GM18861 (cell line): ENCODE data around the gene TRABD2B.

Source experiments
- ATAC-seq: cut with Tn5 transposase; IDR thresholded peaks from one replicate; pipeline ENCODE4 v1.9.1; 2021; ENCODE audit not compliant: unreplicated experiment

Gene TRABD2B

GRCh38 chr1:47886141-47886540 lies 111.0 kb downstream of the TRABD2B start:
- no peak for ATAC-seq

- no peak for ATAC-seq
Observed at GRCh38 chr1:47885062-47885830, 111.9 kb downstream of the TRABD2B start.

GRCh38 chr1:47883963-47884362 lies 113.2 kb downstream of the TRABD2B start:
- no peak for ATAC-seq

- no peak for ATAC-seq
Observed at GRCh38 chr1:47881505-47882442, 115.4 kb downstream of the TRABD2B start.

GRCh38 chr1:47876587-47876963 lies 120.6 kb downstream of the TRABD2B start:
- ATAC-seq: no peak

- no peak for ATAC-seq
Observed at GRCh38 chr1:47875831-47876586, 121.2 kb downstream of the TRABD2B start.

- ATAC-seq: no peak
Observed at GRCh38 chr1:47875036-47875435, 122.1 kb downstream of the TRABD2B start.

GRCh38 chr1:47873337-47873736 lies 123.8 kb downstream of the TRABD2B start:
- no peak for ATAC-seq

- ATAC-seq: no peak
Observed at GRCh38 chr1:47872886-47873285, 124.3 kb downstream of the TRABD2B start.

GRCh38 chr1:47871799-47872353 lies 125.3 kb downstream of the TRABD2B start:
- no peak for ATAC-seq

- no peak for ATAC-seq
Observed at GRCh38 chr1:47870946-47871676, 126.1 kb downstream of the TRABD2B start.

GRCh38 chr1:47870480-47870879 lies 126.7 kb downstream of the TRABD2B start:
- no peak for ATAC-seq

- no peak for ATAC-seq
Observed at GRCh38 chr1:47868348-47868676, 128.9 kb downstream of the TRABD2B start.

GRCh38 chr1:47867438-47868347 lies 129.5 kb downstream of the TRABD2B start:
- no peak for ATAC-seq

GRCh38 chr1:47866601-47867437 lies 130.4 kb downstream of the TRABD2B start:
- ATAC-seq: no peak

- no peak for ATAC-seq
Observed at GRCh38 chr1:47865881-47866535, 131.2 kb downstream of the TRABD2B start.

GRCh38 chr1:47859092-47859743 lies 138.0 kb downstream of the TRABD2B start:
- no peak for ATAC-seq
